ENCODE results near the gene LIPG. TPM values are rescaled to one million over a fixed set of nuclear protein-coding genes. Genes with fewer than 3 reads are reported as not detected.
A peak's percentile ranks its signal among the peaks of the same experiment; 100 is the strongest.
"Not testable (repeated sequence)": the region's sequence is repeated elsewhere in the genome, so short reads cannot be mapped to it uniquely, and the experiment has no call there.

The LIPG gene
- under 1 TPM; 0.52 to 0.66 TPM for total RNA-seq

DNA sequence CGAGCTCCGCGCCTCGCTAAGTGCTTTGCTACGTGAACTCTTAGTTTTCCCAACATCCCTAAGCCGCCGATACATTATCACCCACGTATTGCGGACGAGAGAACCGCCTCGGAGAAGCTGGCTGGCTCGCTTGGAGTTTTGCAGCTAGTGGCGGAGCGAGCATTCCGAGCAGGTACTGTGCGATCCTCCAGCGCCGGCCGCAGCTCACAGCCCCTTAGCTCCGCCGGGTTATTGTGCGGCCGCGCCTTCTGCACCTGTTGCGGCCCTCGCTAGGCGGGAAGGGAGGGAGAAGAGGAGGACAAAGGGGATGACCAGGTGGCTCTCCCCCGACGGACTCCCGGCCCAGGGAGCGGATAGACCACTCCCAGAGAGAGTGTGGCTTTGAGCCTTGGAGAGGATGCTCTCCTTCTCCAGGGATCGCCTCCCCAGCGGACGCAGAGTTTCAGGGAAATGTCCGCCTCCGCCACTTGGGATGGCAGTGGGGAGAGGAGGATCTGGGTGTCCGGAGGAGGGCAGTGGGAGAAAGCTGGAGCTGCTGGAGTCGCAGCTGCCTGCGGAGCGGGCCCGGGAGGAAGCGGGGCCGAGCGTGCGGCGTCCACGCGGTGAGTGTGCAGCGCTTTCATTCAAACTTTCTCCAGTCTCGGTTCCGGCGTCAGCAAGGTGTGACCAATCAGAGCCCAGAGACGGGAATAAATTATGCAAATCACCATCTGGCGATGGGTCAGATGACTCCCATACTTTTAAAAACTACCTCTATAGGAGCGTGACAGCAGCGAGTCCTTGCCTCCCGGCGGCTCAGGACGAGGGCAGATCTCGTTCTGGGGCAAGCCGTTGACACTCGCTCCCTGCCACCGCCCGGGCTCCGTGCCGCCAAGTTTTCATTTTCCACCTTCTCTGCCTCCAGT lies at the start of gene LIPG:
TSS of gene LIPG (plus strand) at position 769 of the 905 bp plus-strand sequence. CDS start 252 bp downstream, outside the sequence.
- intact Hi-C loops (cut with DNase I): loop anchor here (10.0 kb wide), 1 partner anchor 293 kb away; no protein-coding TSS in a partner anchor
- H3K4me1 ChIP-seq: peaks cover 49% of the 10 kb centered on the region
- no peaks in the 10 kb centered on the region for H3K27me3 ChIP-seq
- H3K4me3 ChIP-seq: peak within 1 kb of the TSS in 1 of 2 donors; percentile 3
- no peaks in the 10 kb centered on the region for H3K36me3 ChIP-seq (replicated peaks in 1 of 2; ENCODE audit: insufficient read depth in 1 of 2, low read depth in 2 of 2)
- DNase-seq (peak; percentile 33 to 59 (median 46)), ATAC-seq (peak; percentile 72)
- TF ChIP-seq POLR2A (IDR thresholded peaks at IDR 0.05): peak in 1 of 3 donors; percentile 35
- TF ChIP-seq, protein P1, sequence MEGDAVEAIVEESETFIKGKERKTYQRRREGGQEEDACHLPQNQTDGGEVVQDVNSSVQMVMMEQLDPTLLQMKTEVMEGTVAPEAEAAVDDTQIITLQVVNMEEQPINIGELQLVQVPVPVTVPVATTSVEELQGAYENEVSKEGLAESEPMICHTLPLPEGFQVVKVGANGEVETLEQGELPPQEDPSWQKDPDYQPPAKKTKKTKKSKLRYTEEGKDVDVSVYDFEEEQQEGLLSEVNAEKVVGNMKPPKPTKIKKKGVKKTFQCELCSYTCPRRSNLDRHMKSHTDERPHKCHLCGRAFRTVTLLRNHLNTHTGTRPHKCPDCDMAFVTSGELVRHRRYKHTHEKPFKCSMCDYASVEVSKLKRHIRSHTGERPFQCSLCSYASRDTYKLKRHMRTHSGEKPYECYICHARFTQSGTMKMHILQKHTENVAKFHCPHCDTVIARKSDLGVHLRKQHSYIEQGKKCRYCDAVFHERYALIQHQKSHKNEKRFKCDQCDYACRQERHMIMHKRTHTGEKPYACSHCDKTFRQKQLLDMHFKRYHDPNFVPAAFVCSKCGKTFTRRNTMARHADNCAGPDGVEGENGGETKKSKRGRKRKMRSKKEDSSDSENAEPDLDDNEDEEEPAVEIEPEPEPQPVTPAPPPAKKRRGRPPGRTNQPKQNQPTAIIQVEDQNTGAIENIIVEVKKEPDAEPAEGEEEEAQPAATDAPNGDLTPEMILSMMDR (IDR thresholded peaks at IDR 0.05): no peak
- no peaks in the 10 kb centered on the region for H3K9me3 ChIP-seq
- H3K27ac ChIP-seq: no peak within 1 kb of the TSS
- WGBS, 2 donors: 3 to 4% methylated on average over 30 to 67 of the region's 67 CpGs

DNA sequence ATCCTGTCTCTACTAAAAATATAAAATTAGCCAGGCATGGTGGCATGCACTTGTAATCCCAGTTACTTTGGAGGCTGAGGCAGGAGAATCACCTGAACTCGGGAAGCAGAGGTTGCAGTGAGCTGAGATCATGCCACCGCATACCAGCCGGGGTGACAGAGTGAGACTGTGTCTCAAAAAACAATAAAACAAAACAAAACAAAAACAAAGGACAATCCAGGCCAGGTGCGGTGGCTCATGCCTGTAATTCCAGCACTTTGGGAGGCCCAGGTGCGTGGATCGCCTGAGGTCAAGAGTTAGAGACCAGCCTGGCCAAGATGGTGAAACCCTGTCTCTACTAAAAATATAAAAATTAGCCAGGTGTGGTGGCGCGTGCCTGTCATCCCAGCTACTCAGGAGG lies 49.0 kb upstream of the LIPG start:
- not testable (repeated sequence) for H3K4me3 ChIP-seq; H3K4me1 ChIP-seq; H3K36me3 ChIP-seq (replicated peaks in 1 of 2; ENCODE audit: insufficient read depth in 1 of 2, low read depth in 2 of 2); H3K27me3 ChIP-seq; DNase-seq; H3K27ac ChIP-seq; ATAC-seq; H3K9me3 ChIP-seq
- WGBS, 2 donors: 92 to 93% methylated on average over 8 of the region's 8 CpGs
- intact Hi-C loops (cut with DNase I): loop anchor here (5.0 kb wide), 1 partner anchor 354 kb away; no protein-coding TSS in a partner anchor

DNA sequence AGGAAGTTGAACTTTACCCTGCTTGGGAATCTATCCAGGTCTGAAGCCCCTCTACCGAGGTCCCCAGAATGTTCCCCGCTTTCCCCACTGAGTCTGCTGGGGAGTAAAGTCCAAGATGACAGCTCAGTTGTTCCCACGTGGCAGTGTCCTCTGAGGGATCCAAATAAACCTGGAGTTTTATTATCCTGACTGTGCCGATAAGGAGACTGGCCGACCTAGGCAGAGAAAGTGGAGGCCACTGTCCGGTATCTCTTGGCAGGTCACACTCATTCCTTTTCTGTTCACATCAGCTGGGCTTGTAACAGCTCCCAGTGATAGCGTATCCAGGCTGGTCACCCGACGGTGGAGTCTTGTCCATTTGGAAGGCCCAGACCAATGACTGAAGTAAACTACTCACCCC lies 47.3 kb upstream of the LIPG start:
- no peak overlapping the region for H3K4me3 ChIP-seq
- DNase-seq (no peak), ATAC-seq (no peak)
- no peak for TF ChIP-seq POLR2A (IDR thresholded peaks at IDR 0.05)
- TF ChIP-seq, protein P1 (IDR thresholded peaks at IDR 0.05): no peak
- no peaks in the 10 kb centered on the region for H3K36me3 ChIP-seq (replicated peaks in 1 of 2; ENCODE audit: insufficient read depth in 1 of 2, low read depth in 2 of 2)
- no peaks in the 10 kb centered on the region for H3K27me3 ChIP-seq
- H3K4me1 ChIP-seq: no peaks in the 10 kb centered on the region
- H3K27ac ChIP-seq: no peak overlapping the region
- intact Hi-C loops (cut with DNase I): loop anchor here (5.0 kb wide), 1 partner anchor 353 kb away; no protein-coding TSS in a partner anchor
- H3K9me3 ChIP-seq: no peaks in the 10 kb centered on the region
- 47 to 62% methylated on average over 9 of the region's 9 CpGs for WGBS, 2 donors

DNA sequence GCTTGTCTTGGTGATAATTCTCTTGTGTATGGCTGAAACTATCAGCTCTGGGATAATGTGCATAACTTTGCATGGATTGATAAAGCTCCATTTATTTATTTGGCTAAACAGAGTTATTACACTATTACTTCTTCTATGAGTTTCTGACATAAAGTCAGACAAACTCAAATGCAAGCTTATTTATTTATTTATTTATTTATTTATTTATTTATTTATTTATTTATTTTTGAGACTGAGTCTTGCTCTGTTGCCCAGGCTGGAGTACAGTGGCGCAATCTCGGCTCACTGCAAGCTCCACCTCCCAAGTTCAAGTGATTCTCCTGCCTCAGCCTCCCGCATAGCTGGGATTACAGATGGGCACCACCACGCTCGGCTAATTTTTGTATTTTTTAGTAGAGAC lies 46.9 kb upstream of the LIPG start:
- H3K27me3 ChIP-seq; H3K36me3 ChIP-seq (replicated peaks in 1 of 2; ENCODE audit: insufficient read depth in 1 of 2, low read depth in 2 of 2); H3K4me1 ChIP-seq; H3K4me3 ChIP-seq; DNase-seq; H3K9me3 ChIP-seq; intact Hi-C loops (cut with DNase I); H3K27ac ChIP-seq; ATAC-seq: not testable (repeated sequence)
- whole genome bisulfite sequencing, 2 donors: 75 to 78% methylated on average over 5 of the region's 5 CpGs

DNA sequence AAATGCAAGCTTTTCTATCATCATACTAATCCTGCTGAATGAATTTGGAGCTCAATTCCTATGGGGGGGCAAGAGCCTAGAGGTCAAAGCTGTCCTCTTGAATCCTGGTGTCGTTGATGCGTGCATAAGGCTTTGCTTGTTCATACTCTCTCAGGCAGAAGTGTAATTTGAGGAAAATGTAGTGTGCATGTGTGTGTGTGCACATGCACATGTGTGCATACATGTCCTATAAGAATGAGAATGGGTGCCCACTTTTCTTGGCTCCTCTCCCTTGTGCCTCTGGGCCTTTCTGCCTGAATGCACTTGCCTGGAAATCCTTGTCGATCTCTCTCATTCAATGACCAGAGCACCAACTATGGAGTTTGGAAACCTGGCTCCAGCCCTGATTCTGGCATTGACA lies 46.3 kb upstream of the LIPG start:
- H3K9me3 ChIP-seq: no peaks in the 10 kb centered on the region
- H3K4me3 ChIP-seq: no peak overlapping the region
- no peaks in the 10 kb centered on the region for H3K4me1 ChIP-seq
- intact Hi-C loops (cut with DNase I): no loop called here
- ATAC-seq: no peak
- 93 to 100% methylated on average over 2 to 3 of the region's 3 CpGs for WGBS, 2 donors
- H3K27ac ChIP-seq: no peak overlapping the region
- no peak for DNase-seq
- TF ChIP-seq, protein P1 (IDR thresholded peaks at IDR 0.05): no peak
- TF ChIP-seq POLR2A (IDR thresholded peaks at IDR 0.05): no peak
- H3K36me3 ChIP-seq (replicated peaks in 1 of 2; ENCODE audit: insufficient read depth in 1 of 2, low read depth in 2 of 2): no peaks in the 10 kb centered on the region
- H3K27me3 ChIP-seq: no peaks in the 10 kb centered on the region
